ENCODE results near the gene GCNT2.

Gene GCNT2

DNA sequence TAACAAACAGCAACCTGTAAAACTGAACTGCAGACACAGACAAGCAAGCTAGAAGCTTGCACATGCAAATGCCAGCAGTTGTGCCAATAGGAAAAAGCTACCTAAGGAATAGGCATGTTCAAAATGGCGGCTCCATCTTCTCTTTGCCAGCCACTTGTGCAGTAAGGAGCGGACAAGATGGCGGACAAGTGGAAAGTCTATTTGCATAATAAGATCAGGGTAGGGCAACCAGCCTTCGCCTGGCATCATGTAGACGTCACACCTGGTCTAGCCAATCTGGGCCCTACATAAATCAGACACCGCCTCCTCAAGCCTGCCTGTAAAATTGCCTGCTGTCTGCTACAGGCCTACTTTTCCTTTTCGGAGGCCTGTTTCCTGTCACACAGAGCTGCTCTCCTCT is 155.3 kb downstream of the GCNT2 start:
- no peaks in the 10 kb centered on the region for H3K36me3 Mint-ChIP-seq (ENCODE audit: low read depth)

DNA sequence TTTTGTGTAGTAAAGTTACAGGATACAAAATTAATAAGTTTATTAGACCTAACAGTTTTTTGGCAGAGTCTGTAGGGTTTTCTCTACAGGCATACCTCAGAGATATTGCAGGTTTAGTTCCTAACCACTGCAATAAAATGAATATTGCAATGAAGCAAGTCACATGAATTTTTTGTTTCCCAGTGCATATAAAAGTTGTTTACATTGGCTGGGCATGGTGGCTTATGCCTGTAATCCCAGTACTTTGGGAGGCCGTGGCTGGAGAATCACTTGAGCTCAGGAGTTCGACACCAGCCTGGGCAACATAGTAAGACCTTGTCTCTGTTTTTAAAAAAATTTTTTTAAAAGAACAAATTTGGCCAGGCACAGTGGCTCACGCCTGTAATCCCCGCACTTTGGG is 157.3 kb downstream of the GCNT2 start:
- Mint-ChIP-seq H3K9me3 (no peaks in the 10 kb centered on the region), H3K4me1 (no peaks in the 10 kb centered on the region), H3K27ac (no peak overlapping the region), H3K4me3 (no peak overlapping the region), H3K27me3 (ENCODE audit: low read depth) (no peaks in the 10 kb centered on the region), H3K36me3 (ENCODE audit: low read depth) (no peaks in the 10 kb centered on the region)
- TF ChIP-seq, protein P1, sequence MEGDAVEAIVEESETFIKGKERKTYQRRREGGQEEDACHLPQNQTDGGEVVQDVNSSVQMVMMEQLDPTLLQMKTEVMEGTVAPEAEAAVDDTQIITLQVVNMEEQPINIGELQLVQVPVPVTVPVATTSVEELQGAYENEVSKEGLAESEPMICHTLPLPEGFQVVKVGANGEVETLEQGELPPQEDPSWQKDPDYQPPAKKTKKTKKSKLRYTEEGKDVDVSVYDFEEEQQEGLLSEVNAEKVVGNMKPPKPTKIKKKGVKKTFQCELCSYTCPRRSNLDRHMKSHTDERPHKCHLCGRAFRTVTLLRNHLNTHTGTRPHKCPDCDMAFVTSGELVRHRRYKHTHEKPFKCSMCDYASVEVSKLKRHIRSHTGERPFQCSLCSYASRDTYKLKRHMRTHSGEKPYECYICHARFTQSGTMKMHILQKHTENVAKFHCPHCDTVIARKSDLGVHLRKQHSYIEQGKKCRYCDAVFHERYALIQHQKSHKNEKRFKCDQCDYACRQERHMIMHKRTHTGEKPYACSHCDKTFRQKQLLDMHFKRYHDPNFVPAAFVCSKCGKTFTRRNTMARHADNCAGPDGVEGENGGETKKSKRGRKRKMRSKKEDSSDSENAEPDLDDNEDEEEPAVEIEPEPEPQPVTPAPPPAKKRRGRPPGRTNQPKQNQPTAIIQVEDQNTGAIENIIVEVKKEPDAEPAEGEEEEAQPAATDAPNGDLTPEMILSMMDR (IDR thresholded peaks at IDR 0.05; ENCODE audit: unreplicated experiment in 3 of 3), result no peak

More for the DNA sequence above, 155.3 kb downstream of the GCNT2 start:
- TF ChIP-seq, protein P1 (IDR thresholded peaks at IDR 0.05; ENCODE audit: unreplicated experiment in 3 of 3), result no peak
- no peaks in the 10 kb centered on the region for H3K27me3 Mint-ChIP-seq (ENCODE audit: low read depth)
- H3K9me3 Mint-ChIP-seq, result no peaks in the 10 kb centered on the region
- no peak overlapping the region for H3K4me3 Mint-ChIP-seq
- H3K4me1 Mint-ChIP-seq, result peaks cover 5% of the 10 kb centered on the region
- no peak overlapping the region for H3K27ac Mint-ChIP-seq
